H7 (cell line): ENCODE results near the gene TMUB1. TPM values are rescaled to one million over a fixed set of nuclear protein-coding genes. Genes with fewer than 3 reads are reported as not detected.

Experiments
- DNase-seq: peaks from one replicate; pipeline ENCODE4 v3.0.0; 2012
- H3K27me3 ChIP-seq: 2 replicates; pipeline ENCODE4 v1.6.0; 2011; ENCODE audit warnings: mild to moderate bottlenecking, low read length; ENCODE audit not compliant: control insufficient read depth, insufficient read depth
- H3K36me3 ChIP-seq: replicated peaks from 2 replicates; pipeline ENCODE4 v1.5.1; 2011; ENCODE audit warnings: low read length; ENCODE audit not compliant: control insufficient read depth, insufficient read depth
- H3K4me3 ChIP-seq: 2 replicates; pipeline ENCODE4 v1.5.1; 2011; ENCODE audit warnings: low read depth, mild to moderate bottlenecking, control low read depth, low read length, moderate library complexity; ENCODE audit not compliant: insufficient read depth
- total RNA-seq: library from RNA; depleted of rRNA; stranded (reverse); fragments of >200 nt; shearing (Covaris generic); gene quantifications from 2 replicates; pipeline ENCODE4 v1.2.3, GENCODE V29; 2014

The TMUB1 gene
- total RNA-seq, 1 experiment from 2014 or later = 73.4 TPM

- Histone ChIP-seq H3K36me3 (no peaks in the 10 kb centered on the region), H3K4me3 (no peak overlapping the region), H3K27me3 (no peaks in the 10 kb centered on the region)
- DNase-seq = peak; percentile 62
These were observed 18.5 kb upstream of the TMUB1 start for GRCh38 chr7:151101621-151102396.

GRCh38 chr7:151100921-151101320 is 17.6 kb upstream of the TMUB1 start:
- no peak overlapping the region for H3K4me3 ChIP-seq
- no peaks in the 10 kb centered on the region for H3K27me3 ChIP-seq
- peak; percentile 51 for DNase-seq
- no peaks in the 10 kb centered on the region for H3K36me3 ChIP-seq

DNA sequence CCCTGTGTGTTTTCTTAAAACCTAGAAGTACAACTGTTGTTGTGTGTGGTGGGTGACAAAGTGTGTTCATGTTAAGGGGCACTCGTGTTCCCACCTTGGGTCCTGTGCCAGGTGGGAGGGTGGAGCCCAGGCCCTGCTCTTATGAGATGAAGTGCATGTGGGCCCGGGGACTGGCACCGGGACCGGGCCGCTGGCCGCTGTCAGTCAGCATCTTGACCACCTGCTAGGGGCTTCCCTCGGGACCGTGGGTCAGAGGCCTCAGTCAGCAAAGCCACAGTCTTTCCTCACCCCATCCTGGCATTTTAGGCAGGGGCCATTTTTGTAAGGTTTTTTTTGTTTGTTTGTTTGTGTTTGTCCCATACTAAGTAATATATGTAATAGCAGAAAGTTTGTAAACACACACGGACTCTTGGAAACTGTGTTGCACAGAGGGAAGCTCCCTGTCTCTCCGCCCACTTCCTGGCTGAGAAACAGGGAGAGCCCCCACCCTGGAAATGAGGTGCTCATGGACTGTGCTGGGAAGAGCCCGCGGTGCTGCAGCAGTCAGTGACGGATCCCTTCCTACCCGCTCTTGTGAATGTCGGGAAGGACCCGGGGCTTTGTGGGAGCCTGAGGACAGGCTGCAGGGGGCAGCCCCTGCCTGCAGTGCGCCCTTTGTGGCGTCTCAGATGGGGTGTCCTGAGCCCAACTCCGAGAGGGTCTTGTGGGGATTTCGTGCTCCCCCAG is 16.4 kb upstream of the TMUB1 start:
- Histone ChIP-seq H3K27me3 (no peaks in the 10 kb centered on the region), H3K36me3 (no peaks in the 10 kb centered on the region), H3K4me3 (no peak overlapping the region)
- peak; percentile 69 for DNase-seq

GRCh38 chr7:151095828-151096475 is 12.7 kb upstream of the TMUB1 start:
- Histone ChIP-seq H3K27me3 (no peaks in the 10 kb centered on the region), H3K36me3 (no peaks in the 10 kb centered on the region; the same call in 1 of the 2 replicates), H3K4me3 (no peak overlapping the region)
- DNase-seq = no peak

DNA sequence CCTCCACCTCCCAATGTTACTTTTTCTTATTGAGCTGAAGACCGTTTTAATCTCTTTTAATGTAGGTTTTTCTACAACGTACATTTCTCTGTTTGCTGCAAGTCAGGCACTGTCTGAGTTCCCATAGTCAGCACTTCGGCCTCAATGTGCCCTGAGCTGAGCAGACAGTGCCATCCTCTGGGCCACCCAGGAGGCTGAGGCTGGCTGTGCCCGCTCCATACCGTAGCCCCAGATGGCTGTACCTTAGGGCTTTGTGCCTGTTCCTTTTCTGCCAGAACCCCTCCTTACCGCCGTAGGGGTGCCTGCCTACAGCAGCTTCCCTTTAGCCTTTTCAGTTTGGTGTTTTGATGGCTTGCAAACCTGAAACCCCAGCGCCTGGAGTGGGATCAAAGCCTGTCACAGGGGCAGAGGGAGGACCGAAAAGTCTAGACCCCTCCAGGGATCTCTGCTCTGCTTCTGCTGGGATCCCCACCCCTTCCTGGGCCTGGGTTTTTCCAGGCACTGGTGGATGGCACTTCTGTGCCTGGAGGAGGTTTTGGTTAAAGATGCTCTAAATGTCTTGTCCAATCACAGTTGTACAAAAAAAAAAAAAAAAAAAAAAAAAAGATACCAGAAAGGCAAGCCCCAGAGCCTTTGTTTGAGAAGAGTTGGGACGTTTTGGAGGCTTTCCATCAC is 12.0 kb upstream of the TMUB1 start:
- Histone ChIP-seq H3K4me3 (no peak overlapping the region), H3K27me3 (no peaks in the 10 kb centered on the region), H3K36me3 (no peaks in the 10 kb centered on the region; the same call in 1 of the 2 replicates)
- no peak for DNase-seq

DNA sequence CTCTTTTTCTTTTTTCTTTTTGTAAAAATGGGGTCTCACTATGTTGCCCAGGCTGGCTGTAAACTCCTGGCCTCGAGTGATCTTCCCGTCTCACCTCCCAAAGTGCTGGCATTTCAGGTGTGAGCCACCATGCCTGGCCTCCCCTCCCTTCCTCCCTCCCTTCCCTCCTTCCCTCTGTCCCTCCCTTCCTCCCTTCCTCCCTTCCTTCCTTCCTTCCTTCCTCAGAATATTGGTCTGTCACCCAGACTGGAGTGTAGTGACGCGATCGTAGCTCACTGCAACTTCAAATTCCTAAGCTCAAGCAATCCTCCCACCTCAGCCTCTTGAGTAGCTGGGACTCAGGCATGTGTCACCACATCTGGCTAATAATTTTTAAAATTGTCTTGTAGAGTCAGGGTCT is 11.4 kb upstream of the TMUB1 start:
- H3K36me3 ChIP-seq = no peaks in the 10 kb centered on the region; the same call in 1 of the 2 replicates
- H3K27me3 ChIP-seq = no peaks in the 10 kb centered on the region
- H3K4me3 ChIP-seq = no peak overlapping the region
- DNase-seq = no peak

GRCh38 chr7:151093748-151094147 is 10.5 kb upstream of the TMUB1 start:
- H3K4me3 ChIP-seq = no peak overlapping the region
- no peaks in the 10 kb centered on the region; the same call in 1 of the 2 replicates for H3K36me3 ChIP-seq
- no peak for DNase-seq
- H3K27me3 ChIP-seq = no peaks in the 10 kb centered on the region

- peaks cover 10% of the 10 kb centered on the region; the same call in 1 of the 2 replicates for H3K27me3 ChIP-seq
- DNase-seq = no peak
- no peak overlapping the region for H3K4me3 ChIP-seq
- no peaks in the 10 kb centered on the region; the same call in 1 of the 2 replicates for H3K36me3 ChIP-seq
These were observed 8.7 kb upstream of the TMUB1 start for GRCh38 chr7:151091988-151092387.

GRCh38 chr7:151091431-151091830 is 8.1 kb upstream of the TMUB1 start:
- Histone ChIP-seq H3K36me3 (no peaks in the 10 kb centered on the region; the same call in 1 of the 2 replicates), H3K27me3 (peaks cover 12% of the 10 kb centered on the region; the same call in 1 of the 2 replicates), H3K4me3 (no peak overlapping the region)
- DNase-seq = peak; percentile 84

DNA sequence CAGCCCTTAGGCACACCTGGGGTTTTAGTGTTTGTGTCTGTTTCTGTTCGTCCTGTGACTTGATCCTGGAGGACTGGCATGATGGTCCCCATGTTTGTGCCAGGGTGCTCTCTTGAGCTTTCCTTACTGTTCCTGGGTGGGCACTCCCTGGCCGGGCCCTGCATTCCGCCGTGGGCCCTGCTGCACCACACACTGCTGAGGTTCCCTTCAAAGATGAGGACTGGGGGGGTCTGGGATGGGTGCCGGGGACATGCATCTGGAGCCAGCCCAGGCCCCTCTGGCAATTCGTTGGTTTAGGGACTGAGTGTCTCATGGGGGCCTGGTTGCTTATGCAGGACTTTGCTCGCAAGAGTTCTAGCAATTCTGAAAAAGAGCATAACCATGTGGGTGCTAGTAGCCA is 7.7 kb upstream of the TMUB1 start:
- Histone ChIP-seq H3K27me3 (peaks cover 12% of the 10 kb centered on the region; the same call in 1 of the 2 replicates), H3K4me3 (no peak overlapping the region), H3K36me3 (no peaks in the 10 kb centered on the region; the same call in 1 of the 2 replicates)
- no peak for DNase-seq

DNA sequence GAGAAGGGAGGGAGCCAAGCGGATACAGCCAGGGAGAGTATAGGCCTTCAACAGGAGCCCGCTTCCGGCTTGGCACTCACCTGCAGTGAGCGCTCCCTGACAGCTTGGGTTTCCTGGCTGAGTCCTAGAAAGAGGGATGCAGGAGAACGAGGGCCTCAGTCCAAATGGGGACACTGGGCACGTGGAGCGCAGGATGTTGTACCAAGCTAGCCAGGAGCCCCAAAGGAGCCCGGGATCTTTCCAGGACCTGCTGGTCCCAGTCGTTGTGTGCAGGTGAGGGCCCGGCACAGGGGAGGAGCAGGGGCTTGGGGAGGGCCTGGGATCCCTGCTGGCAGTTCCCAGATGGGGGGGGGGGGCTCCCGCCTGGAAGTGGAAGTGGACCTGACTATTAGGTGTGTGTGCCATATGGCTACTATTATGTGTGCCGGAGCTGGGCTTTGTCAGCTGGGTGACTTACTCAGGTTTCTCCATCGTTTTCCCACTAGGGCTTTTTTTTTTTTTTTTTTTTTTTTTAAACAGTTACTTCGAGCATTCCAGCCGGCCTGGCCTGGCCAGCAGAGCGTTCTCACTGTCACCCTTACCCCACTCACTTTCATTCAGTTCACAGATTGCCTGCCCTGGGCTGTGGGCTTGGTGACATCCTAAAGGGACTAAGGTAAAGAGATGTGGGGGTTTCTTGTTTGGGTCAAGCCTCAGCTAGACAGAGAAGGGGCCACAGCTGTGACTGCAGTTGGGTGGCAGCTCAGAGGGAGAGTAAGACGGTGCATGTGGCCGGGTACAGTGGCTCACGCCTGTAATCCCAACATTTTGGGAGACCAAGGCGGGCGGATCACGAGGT is 6.8 kb upstream of the TMUB1 start:
- Histone ChIP-seq H3K36me3 (no peaks in the 10 kb centered on the region; the same call in 1 of the 2 replicates), H3K27me3 (peaks cover 12% of the 10 kb centered on the region; the same call in 1 of the 2 replicates), H3K4me3 (no peak overlapping the region)
- peak; percentile 40 for DNase-seq

DNA sequence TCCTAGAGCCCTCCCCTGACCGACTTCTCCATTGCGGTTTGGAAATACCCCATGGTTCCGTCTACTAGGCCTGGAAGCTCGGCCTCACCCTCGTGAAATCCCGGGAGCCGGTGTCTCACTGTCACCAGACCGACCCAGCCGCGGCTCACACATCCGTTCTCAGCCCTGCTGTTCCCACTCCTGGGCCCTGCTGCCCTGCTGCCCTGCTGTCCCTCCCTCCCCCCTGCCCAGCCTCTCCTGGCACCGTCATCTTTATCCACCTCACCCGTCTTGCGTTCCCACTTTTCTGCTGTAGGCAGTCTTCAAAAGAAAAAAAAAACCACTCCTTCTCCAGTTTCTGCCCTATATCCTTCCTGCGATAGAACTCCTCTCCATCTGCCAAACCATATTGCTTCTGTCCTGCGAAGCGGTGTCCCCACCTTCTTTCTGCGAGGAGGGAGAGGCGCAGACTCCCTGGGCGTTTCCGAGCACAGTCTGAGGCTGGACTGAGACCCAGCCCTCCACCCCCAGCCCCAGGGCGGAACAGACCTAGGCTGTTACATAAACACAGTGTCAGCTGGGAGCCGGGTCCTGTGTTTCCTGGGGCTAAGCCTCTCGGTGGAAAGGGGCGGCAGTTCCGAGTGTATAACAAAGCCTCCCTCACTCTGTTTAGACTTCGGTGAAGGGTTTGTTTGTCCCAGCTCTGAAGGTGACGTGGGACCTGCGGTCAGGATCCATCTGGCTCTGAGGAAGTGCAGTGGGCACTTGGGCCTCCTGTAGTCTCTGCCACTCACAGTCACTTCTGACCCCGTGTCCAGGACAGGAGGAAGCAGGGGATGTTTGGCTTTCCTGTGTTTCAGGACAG is 5.8 kb upstream of the TMUB1 start:
- peak; percentile 80 for DNase-seq
- H3K4me3 ChIP-seq = no peak overlapping the region; the same call in 1 of the 2 replicates

More for the DNA sequence above, 5.8 kb upstream of the TMUB1 start:
- peaks cover 15% of the 10 kb centered on the region; the same call in 1 of the 2 replicates for H3K27me3 ChIP-seq
- H3K36me3 ChIP-seq = no peaks in the 10 kb centered on the region; the same call in 1 of the 2 replicates
